Sciatic nerve (tissue), 2 donors: ENCODE data around the gene HOXA9. TPM values are rescaled to one million over a fixed set of nuclear protein-coding genes. Genes with fewer than 3 reads are reported as not detected.
A peak's percentile ranks its signal among the peaks of the same experiment; 100 is the strongest.

Experiments
- ATAC-seq: fragments of 200-7000 bp; cut with Tn5 transposase; one replicate; pipeline ENCODE4 v1.9.1; 2020; ENCODE audit warnings: mild to moderate bottlenecking, moderate library complexity
- DNase-seq: peaks from one replicate; pipeline ENCODE4 v3.0.0-alpha.2; 2020; ENCODE audit warnings: low spot score
- intact Hi-C: fragments of 100-400 bp; cut with DNase I; formaldehyde crosslinking; loops from one replicate; pipeline ENCODE4 v1.14.2; 2022
- total RNA-seq: library from RNA; stranded (reverse); fragmentation: NEBNext Ultra II Directional; extraction: Animal tissue kit (Norgen Biotek cat#: 25700); gene quantifications from one replicate; pipeline ENCODE4 v1.2.1, GENCODE V29; 2021
- donor health status: DM: no; HTN: no; CAD: no.
- donor health status: DM: no; HTN: no; CAD: no.

The HOXA9 gene
- total RNA-seq, 1 donor from 2014 or later = 7.1 TPM

- DNase-seq = no peak
- ATAC-seq = no peak
- intact Hi-C loops = no loop called here
Measured at GRCh38 chr7:27170426-27171324, 5.3 kb upstream of the HOXA9 start.

GRCh38 chr7:27169658-27170425, 4.5 kb upstream of the HOXA9 start:
- DNase-seq = peak; percentile 63
- intact Hi-C loops = no loop called here
- no peak for ATAC-seq

GRCh38 chr7:27168265-27168947, 3.1 kb upstream of the HOXA9 start:
- peak; percentile 17 for ATAC-seq
- DNase-seq = peak; percentile 82
- intact Hi-C loops = no loop called here

- DNase-seq (no peak), ATAC-seq (no peak)
- intact Hi-C loops = no loop called here
Measured at GRCh38 chr7:27167916-27168264, 2.6 kb upstream of the HOXA9 start.

GRCh38 chr7:27166531-27167505, 1.5 kb upstream of the HOXA9 start:
- ATAC-seq (no peak), DNase-seq (peak; percentile 61)
- intact Hi-C loops = no loop called here

- intact Hi-C loops = no loop called here
- DNase-seq (peak; percentile 72), ATAC-seq (peak; percentile 11)
Measured at GRCh38 chr7:27165996-27166530, 726 bp upstream of the HOXA9 start.

- peak; percentile 9 for ATAC-seq
- intact Hi-C loops = no loop called here
- peak; percentile 73 for DNase-seq
Measured at GRCh38 chr7:27164367-27165088, 809 bp downstream of the HOXA9 start.

GRCh38 chr7:27164045-27164366, 1.3 kb downstream of the HOXA9 start:
- DNase-seq (no peak), ATAC-seq (no peak)
- intact Hi-C loops = no loop called here

- intact Hi-C loops = no loop called here
- ATAC-seq = no peak
- peak; percentile 51 for DNase-seq
Measured at GRCh38 chr7:27163288-27164044, 1.9 kb downstream of the HOXA9 start.

- intact Hi-C loops = no loop called here
- no peak for DNase-seq
- ATAC-seq = no peak
Measured at GRCh38 chr7:27162561-27163287, 2.6 kb downstream of the HOXA9 start.

GRCh38 chr7:27161721-27162560, 3.4 kb downstream of the HOXA9 start:
- peak; percentile 67 for DNase-seq
- ATAC-seq = no peak
- intact Hi-C loops = no loop called here

GRCh38 chr7:27161214-27161720, 4.1 kb downstream of the HOXA9 start:
- ATAC-seq (no peak), DNase-seq (peak; percentile 75)
- intact Hi-C loops = no loop called here

- ATAC-seq (peak; percentile 60), DNase-seq (peak; percentile 94)
- intact Hi-C loops = no loop called here
Measured at GRCh38 chr7:27160546-27161213, 4.7 kb downstream of the HOXA9 start.

- intact Hi-C loops = no loop called here
- ATAC-seq = no peak
- peak; percentile 61 for DNase-seq
Measured at GRCh38 chr7:27160145-27160545, 5.2 kb downstream of the HOXA9 start.
